HG02973 (cell line): ENCODE data around the gene TM4SF1.
"Not testable (repeated sequence)": the region's sequence is repeated elsewhere in the genome, so short reads cannot be mapped to it uniquely, and the experiment has no call there.

ENCODE experiments used
- ATAC-seq: cut with Tn5 transposase; IDR thresholded peaks from one replicate; pipeline ENCODE4 v1.9.1; 2021; ENCODE audit warnings: moderate library complexity; ENCODE audit not compliant: unreplicated experiment

The TM4SF1 gene

GRCh38 chr3:149395107-149396089, 17.9 kb upstream of the TM4SF1 start:
- ATAC-seq, result no peak

- peak; percentile 91 for ATAC-seq
Measured at GRCh38 chr3:149393345-149394160, 16.1 kb upstream of the TM4SF1 start.

- ATAC-seq, result no peak
Measured at GRCh38 chr3:149391960-149392359, 14.5 kb upstream of the TM4SF1 start.

- ATAC-seq, result no peak
Measured at GRCh38 chr3:149390772-149391212, 13.3 kb upstream of the TM4SF1 start.

GRCh38 chr3:149390294-149390693, 12.8 kb upstream of the TM4SF1 start:
- ATAC-seq, result no peak

GRCh38 chr3:149388531-149389417, 11.3 kb upstream of the TM4SF1 start:
- no peak for ATAC-seq

- no peak for ATAC-seq
Measured at GRCh38 chr3:149388001-149388440, 10.6 kb upstream of the TM4SF1 start.

GRCh38 chr3:149386299-149386606, 8.8 kb upstream of the TM4SF1 start:
- no peak for ATAC-seq

- no peak for ATAC-seq
Measured at GRCh38 chr3:149385617-149386298, 8.3 kb upstream of the TM4SF1 start.

- no peak for ATAC-seq
Measured at GRCh38 chr3:149384911-149385321, 7.5 kb upstream of the TM4SF1 start.

- no peak for ATAC-seq
Measured at GRCh38 chr3:149384167-149384566, 6.7 kb upstream of the TM4SF1 start.

- no peak for ATAC-seq
Measured at GRCh38 chr3:149383703-149384102, 6.3 kb upstream of the TM4SF1 start.

GRCh38 chr3:149382518-149382917, 5.1 kb upstream of the TM4SF1 start:
- ATAC-seq, result no peak

GRCh38 chr3:149382101-149382467, 4.6 kb upstream of the TM4SF1 start:
- peak; percentile 72 for ATAC-seq

GRCh38 chr3:149381173-149382100, 4.0 kb upstream of the TM4SF1 start:
- no peak for ATAC-seq

- ATAC-seq, result not testable (repeated sequence)
Measured at GRCh38 chr3:149380220-149380619, 2.8 kb upstream of the TM4SF1 start.

- ATAC-seq, result no peak
Measured at GRCh38 chr3:149378478-149379309, 1.2 kb upstream of the TM4SF1 start.

GRCh38 chr3:149376718-149377407, 586 bp downstream of the TM4SF1 start:
- ATAC-seq, result no peak
